Measurements from ENCODE around the gene MRM3. TPM values are rescaled to one million over a fixed set of nuclear protein-coding genes. Genes with fewer than 3 reads are reported as not detected.
"Not testable (repeated sequence)": the region's sequence is repeated elsewhere in the genome, so short reads cannot be mapped to it uniquely, and the experiment has no call there.

The MRM3 gene
- total and polyA plus RNA-seq, 2 donors (not counting 1 experiment from before 2014, with no cell fraction given), result 11.6 to 20.9 TPM

DNA sequence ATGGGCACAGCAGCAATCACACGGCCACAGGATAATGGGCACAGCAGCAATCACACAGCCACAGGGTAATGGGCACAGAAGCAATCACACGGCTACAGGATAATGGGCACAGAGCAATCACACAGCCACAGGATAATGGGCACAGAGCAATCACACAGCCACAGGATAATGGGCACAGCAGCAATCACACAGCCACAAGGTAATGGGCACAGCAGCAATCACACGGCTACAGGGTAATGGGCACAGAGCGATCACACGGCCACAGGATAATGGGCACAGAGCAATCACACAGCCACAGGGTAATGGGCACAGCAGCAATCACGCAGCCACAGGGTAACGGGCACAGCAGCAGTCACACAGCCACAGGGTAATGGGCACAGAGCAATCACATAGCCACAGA lies 32.8 kb upstream of the MRM3 start:
- H3K27ac ChIP-seq (ENCODE audit: low read length in 2 of 2); CTCF ChIA-PET; H2AFZ ChIP-seq (ENCODE audit: insufficient read depth, low read depth, low read length, poor library complexity, severe bottlenecking); H3K9me3 Mint-ChIP-seq (ENCODE audit: insufficient read depth); H3K27me3 Mint-ChIP-seq; ATAC-seq (ENCODE audit: low read depth); H3K9ac ChIP-seq (ENCODE audit: low read length); H3K9me3 ChIP-seq (ENCODE audit: control extremely low read depth in 1 of 3, control insufficient read depth in 2 of 3, insufficient read depth in 1 of 3, low read length in 2 of 3); DNase-seq; H3K4me3 ChIP-seq (ENCODE audit: control extremely low read depth in 1 of 5, extremely low read depth in 1 of 5, insufficient read depth in 1 of 5, low read depth in 2 of 5, low read length in 4 of 5); POLR2A ChIA-PET; H3K27ac Mint-ChIP-seq; H3K27me3 ChIP-seq (replicated peaks in 1 of 4; ENCODE audit: control extremely low read depth in 1 of 4, control insufficient read depth in 3 of 4, insufficient read depth in 4 of 4, low read length in 3 of 4); intact Hi-C loops (cut with micrococcal nuclease); H3K4me2 ChIP-seq (replicated peaks; ENCODE audit: low read depth, low read length, poor library complexity, severe bottlenecking): not testable (repeated sequence)
- peaks cover 31% of the 10 kb centered on the region for H4K20me1 ChIP-seq (ENCODE audit: control insufficient read depth, insufficient read depth, low read length, poor library complexity, severe bottlenecking)
- WGBS (ENCODE audit: insufficient coverage), result 88% methylated on average over 5 of the region's 7 CpGs
- H3K4me1 ChIP-seq (ENCODE audit: control insufficient read depth in 2 of 2, insufficient read depth in 2 of 2, low read length in 2 of 2), result peaks cover 18 to 27% of the 10 kb centered on the region in 2 donors
- H3K4me3 Mint-ChIP-seq, result peak overlapping the region; percentile 3
- H3K36me3 ChIP-seq (replicated peaks in 1 of 2; ENCODE audit: control extremely low read depth in 1 of 2, control insufficient read depth in 1 of 2, extremely low read depth in 1 of 2, insufficient read depth in 2 of 2, low read length in 1 of 2), result peaks cover 0 to 37% of the 10 kb centered on the region in 2 experiments
- H3K79me2 ChIP-seq (ENCODE audit: control insufficient read depth, insufficient read depth, low read length), result peaks cover 40% of the 10 kb centered on the region
- peaks cover 38% of the 10 kb centered on the region for H3K4me1 Mint-ChIP-seq

DNA sequence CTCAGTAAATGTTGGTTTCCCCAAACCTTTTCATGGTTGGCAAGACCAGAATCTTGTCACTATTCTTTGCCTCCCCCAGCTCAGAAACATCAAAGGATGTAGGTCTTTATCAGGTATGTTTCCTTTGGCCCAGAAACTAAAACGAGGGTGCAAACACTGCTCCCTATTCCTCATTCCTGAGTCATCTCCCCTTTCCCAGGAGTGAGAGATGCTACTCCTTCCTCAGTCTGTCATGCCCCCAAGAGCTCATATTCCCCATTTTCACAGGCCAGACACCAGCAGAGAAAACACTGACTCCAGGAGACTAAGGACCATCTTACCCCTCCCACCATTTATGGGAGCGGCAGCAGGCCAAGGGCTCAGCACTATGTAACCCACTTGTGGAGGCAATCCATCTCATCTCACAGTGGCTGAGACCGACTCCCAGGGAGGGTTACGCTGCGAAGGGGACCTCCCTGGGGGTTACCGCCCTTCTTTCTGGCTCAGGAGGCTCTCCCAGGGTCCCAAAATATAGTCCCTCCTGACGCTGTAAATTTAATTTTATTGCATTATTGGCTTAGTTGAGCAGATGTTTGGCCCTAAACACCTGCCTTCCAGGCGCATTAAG lies 31.6 kb upstream of the MRM3 start:
- CTCF ChIA-PET, result interaction anchor here (1.6 to 3.2 kb wide), 3 partner anchors 9 to 338 kb away, joined by 6 to 9 read pairs (median 7); no protein-coding TSS in a partner anchor
- no peak for TF ChIP-seq EZH2 (IDR thresholded peaks at IDR 0.05; ENCODE audit: borderline replicate concordance, insufficient read depth, low read depth, low read length, poor library complexity, severe bottlenecking)
- TF ChIP-seq, protein P1, sequence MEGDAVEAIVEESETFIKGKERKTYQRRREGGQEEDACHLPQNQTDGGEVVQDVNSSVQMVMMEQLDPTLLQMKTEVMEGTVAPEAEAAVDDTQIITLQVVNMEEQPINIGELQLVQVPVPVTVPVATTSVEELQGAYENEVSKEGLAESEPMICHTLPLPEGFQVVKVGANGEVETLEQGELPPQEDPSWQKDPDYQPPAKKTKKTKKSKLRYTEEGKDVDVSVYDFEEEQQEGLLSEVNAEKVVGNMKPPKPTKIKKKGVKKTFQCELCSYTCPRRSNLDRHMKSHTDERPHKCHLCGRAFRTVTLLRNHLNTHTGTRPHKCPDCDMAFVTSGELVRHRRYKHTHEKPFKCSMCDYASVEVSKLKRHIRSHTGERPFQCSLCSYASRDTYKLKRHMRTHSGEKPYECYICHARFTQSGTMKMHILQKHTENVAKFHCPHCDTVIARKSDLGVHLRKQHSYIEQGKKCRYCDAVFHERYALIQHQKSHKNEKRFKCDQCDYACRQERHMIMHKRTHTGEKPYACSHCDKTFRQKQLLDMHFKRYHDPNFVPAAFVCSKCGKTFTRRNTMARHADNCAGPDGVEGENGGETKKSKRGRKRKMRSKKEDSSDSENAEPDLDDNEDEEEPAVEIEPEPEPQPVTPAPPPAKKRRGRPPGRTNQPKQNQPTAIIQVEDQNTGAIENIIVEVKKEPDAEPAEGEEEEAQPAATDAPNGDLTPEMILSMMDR (IDR thresholded peaks at IDR 0.05), result no peak
- Mint-ChIP-seq H3K4me3 (peak overlapping the region; percentile 96), H3K4me1 (peaks cover 38% of the 10 kb centered on the region), H3K9me3 (ENCODE audit: insufficient read depth) (no peaks in the 10 kb centered on the region), H3K27me3 (no peaks in the 10 kb centered on the region), H3K27ac (peak overlapping the region; percentile 90)
- ATAC-seq (ENCODE audit: low read depth) (no peak), DNase-seq (no peak)
- intact Hi-C loops (cut with micrococcal nuclease), result no loop called here
- peak overlapping the region; percentile 95 for H3K9ac ChIP-seq (ENCODE audit: low read length)
- H3K79me2 ChIP-seq (ENCODE audit: control insufficient read depth, insufficient read depth, low read length), result peaks cover 40% of the 10 kb centered on the region
- WGBS (ENCODE audit: insufficient coverage), result 91% methylated on average over 6 of the region's 8 CpGs
- peaks cover 0 to 25% of the 10 kb centered on the region in 2 experiments for H3K36me3 ChIP-seq (replicated peaks in 1 of 2; ENCODE audit: control extremely low read depth in 1 of 2, control insufficient read depth in 1 of 2, extremely low read depth in 1 of 2, insufficient read depth in 2 of 2, low read length in 1 of 2)
- POLR2A ChIA-PET, result no interaction called here
- peak overlapping the region; percentile 100 for H3K4me2 ChIP-seq (replicated peaks; ENCODE audit: low read depth, low read length, poor library complexity, severe bottlenecking)
- H3K4me3 ChIP-seq (ENCODE audit: control extremely low read depth in 1 of 5, extremely low read depth in 1 of 5, insufficient read depth in 1 of 5, low read depth in 2 of 5, low read length in 4 of 5), result peak overlapping the region in 2 of 5 experiments; percentile 81 to 89
- H2AFZ ChIP-seq (ENCODE audit: insufficient read depth, low read depth, low read length, poor library complexity, severe bottlenecking), result no peak overlapping the region
- peaks cover 18 to 27% of the 10 kb centered on the region in 2 donors for H3K4me1 ChIP-seq (ENCODE audit: control insufficient read depth in 2 of 2, insufficient read depth in 2 of 2, low read length in 2 of 2)
- no peaks in the 10 kb centered on the region for H3K9me3 ChIP-seq (ENCODE audit: control extremely low read depth in 1 of 3, control insufficient read depth in 2 of 3, insufficient read depth in 1 of 3, low read length in 2 of 3)
- H4K20me1 ChIP-seq (ENCODE audit: control insufficient read depth, insufficient read depth, low read length, poor library complexity, severe bottlenecking), result peaks cover 29% of the 10 kb centered on the region
- H3K27me3 ChIP-seq (replicated peaks in 1 of 4; ENCODE audit: control extremely low read depth in 1 of 4, control insufficient read depth in 3 of 4, insufficient read depth in 4 of 4, low read length in 3 of 4), result no peaks in the 10 kb centered on the region
- H3K27ac ChIP-seq (ENCODE audit: low read length in 2 of 2), result no peak overlapping the region

Data from B cell (primary cell).